ENCODE results near the gene HCLS1. TPM values are rescaled to one million over a fixed set of nuclear protein-coding genes. Genes with fewer than 3 reads are reported as not detected.

HCLS1 gene
- total RNA-seq: 3.1 and 5.3 TPM in 2 replicates

GRCh38 chr3:121660356-121661171, at the start of gene HCLS1:
Gene HCLS1 (minus strand): TSS chr3:121660903. CDS start chr3:121658347, 2,556 bp downstream.

GRCh38 chr3:121592856-121593702, 67.6 kb downstream of the HCLS1 start, which contains the start of gene FBXO40:
Gene FBXO40 (plus strand): TSS chr3:121593379. CDS start chr3:121620576, 27,197 bp downstream.

Small RNAs within 50 kb of the gene (small RNA-seq; reads per million reads assigned to genes)
- not detected for gene RNU4-62P (ENCODE audit: low replicate concordance)

Other genes starting within 250 kb of the HCLS1 start
- gene POLQ, start 114.9 kb downstream of the HCLS1 start, total RNA-seq: 0.66 and 15.2 TPM in 2 replicates
- gene ARGFX, start 93.0 kb downstream of the HCLS1 start, total RNA-seq: not detected in 2 replicates
- gene FBXO40, start 67.5 kb downstream of the HCLS1 start, total RNA-seq: not detected in 2 replicates
- 36.1 and 76.4 TPM in 2 replicates for gene GOLGB1, start 88.8 kb upstream of the HCLS1 start, total RNA-seq
- 16.4 and 18.6 TPM in 2 replicates for gene IQCB1, start 174.2 kb upstream of the HCLS1 start, total RNA-seq
- gene EAF2, start 174.3 kb upstream of the HCLS1 start, total RNA-seq: 0.72 and 1.3 TPM in 2 replicates
- gene SLC15A2, start 233.5 kb upstream of the HCLS1 start, total RNA-seq: under 0.01 and 0.22 TPM in 2 replicates

All from placental pericyte (primary cell).